GM12891 (cell line): Measurements from ENCODE around the gene SH2D7.

ENCODE experiments used
- DNase-seq: peaks from one replicate; pipeline ENCODE4 v3.0.0; 2011; ENCODE audit warnings: low spot score; ENCODE audit not compliant: insufficient read length
- FAIRE-seq: peaks from 2 replicates; lab custom pipeline; 2011; peaks lifted over from hg19 to GRCh38; lab: Jason Lieb, UNC
- PAX5 ChIP-seq: IDR thresholded peaks from 2 replicates; pipeline ENCODE4 v1.6.1; 2011; ENCODE audit warnings: low read length, moderate library complexity, mild to moderate bottlenecking; ENCODE audit not compliant: insufficient read depth, severe bottlenecking
- POLR2A ChIP-seq: IDR thresholded peaks from 2 replicates; pipeline ENCODE4 v1.6.1; 2011; ENCODE audit warnings: low read depth, low read length, control low read depth
- POLR2AphosphoS5 ChIP-seq: IDR thresholded peaks from 2 replicates; pipeline ENCODE4 v1.6.1; 2011; ENCODE audit warnings: low read depth, low read length, control low read depth
- POU2F2 ChIP-seq: IDR thresholded peaks from 2 replicates; pipeline ENCODE4 v1.6.1; 2011; ENCODE audit warnings: low read depth, mild to moderate bottlenecking, control low read depth, low read length, moderate library complexity
- SPI1 ChIP-seq: IDR thresholded peaks from 2 replicates; pipeline ENCODE4 v1.6.1; 2011; ENCODE audit warnings: low read depth, low read length, control low read depth
- TAF1 ChIP-seq: IDR thresholded peaks from 2 replicates; pipeline ENCODE4 v1.6.1; 2011; ENCODE audit warnings: low read depth, low read length, control low read depth

The SH2D7 gene

GRCh38 chr15:78130466-78131294, 38.3 kb downstream of the SH2D7 start:
- DNase-seq, result peak; percentile 76
- TF ChIP-seq TAF1, result no peak
- no peak for TF ChIP-seq POU2F2
- no peak for TF ChIP-seq PAX5
- TF ChIP-seq POLR2AphosphoS5, result no peak
- no peak for TF ChIP-seq SPI1
- TF ChIP-seq POLR2A, result no peak
- FAIRE-seq, result no peak

- FAIRE-seq (peak; percentile 63), DNase-seq (peak; percentile 96)
- TF ChIP-seq POU2F2 (0 out of 2 replicates have a peak, but pooled peaks have one; percentile 11), PAX5 (no peak)
These were observed 39.1 kb downstream of the SH2D7 start, which contains the start of gene CIB2 for GRCh38 chr15:78131295-78132061. TSS of gene CIB2 (minus strand) at chr15:78131445. CDS start at chr15:78131215, 230 bp downstream.

GRCh38 chr15:78133801-78134200, 41.4 kb downstream of the SH2D7 start:
- DNase-seq (no peak), FAIRE-seq (no peak)
- TF ChIP-seq SPI1, result no peak
- no peak for TF ChIP-seq POLR2AphosphoS5
- no peak for TF ChIP-seq PAX5
- TF ChIP-seq TAF1, result no peak
- TF ChIP-seq POU2F2, result no peak
- no peak for TF ChIP-seq POLR2A

- no peak for DNase-seq
- no peak for FAIRE-seq
- TF ChIP-seq POLR2A, result no peak
- TF ChIP-seq POU2F2, result no peak
- TF ChIP-seq TAF1, result no peak
- no peak for TF ChIP-seq PAX5
- no peak for TF ChIP-seq POLR2AphosphoS5
- no peak for TF ChIP-seq SPI1
These were observed 47.2 kb downstream of the SH2D7 start for GRCh38 chr15:78139578-78139977.

GRCh38 chr15:78140292-78140691, 47.9 kb downstream of the SH2D7 start:
- TF ChIP-seq POLR2A (no peak), POU2F2 (no peak), TAF1 (no peak), POLR2AphosphoS5 (no peak), PAX5 (no peak), SPI1 (no peak)
- no peak for DNase-seq
- no peak for FAIRE-seq

GRCh38 chr15:78142332-78142731, 50.0 kb downstream of the SH2D7 start:
- TF ChIP-seq PAX5 (no peak), SPI1 (no peak), POLR2A (no peak), TAF1 (no peak), POLR2AphosphoS5 (no peak), POU2F2 (no peak)
- no peak for FAIRE-seq
- DNase-seq, result no peak

GRCh38 chr15:78146425-78147154, 54.2 kb downstream of the SH2D7 start:
- FAIRE-seq (no peak), DNase-seq (no peak)
- no peak for TF ChIP-seq POLR2AphosphoS5
- no peak for TF ChIP-seq POLR2A
- no peak for TF ChIP-seq PAX5
- TF ChIP-seq TAF1, result no peak
- no peak for TF ChIP-seq POU2F2
- TF ChIP-seq SPI1, result no peak

- FAIRE-seq (no peak), DNase-seq (no peak)
- no peak for TF ChIP-seq SPI1
- TF ChIP-seq TAF1, result no peak
- TF ChIP-seq POLR2AphosphoS5, result no peak
- no peak for TF ChIP-seq POLR2A
- no peak for TF ChIP-seq POU2F2
- TF ChIP-seq PAX5, result no peak
These were observed 55.2 kb downstream of the SH2D7 start for GRCh38 chr15:78147566-78147965.
